Trophoblast cell (in vitro differentiated cells and primary cell): ENCODE results near the gene LRBA.

Experiments used
- DNase-seq, 2 donors: peaks; one replicate each; pipeline ENCODE4 v3.0.0-alpha.2; 2016
- H2AFZ ChIP-seq: 2 replicates; pipeline ENCODE4 v1.6.1; 2013; ENCODE audit warnings: low read length, moderate library complexity, mild to moderate bottlenecking; ENCODE audit not compliant: insufficient read depth, poor library complexity
- H2AK5ac ChIP-seq: 2 replicates; pipeline ENCODE4 v1.6.1; 2013; ENCODE audit warnings: mild to moderate bottlenecking, low read length
- H2BK120ac ChIP-seq: 2 replicates; pipeline ENCODE4 v1.6.1; 2013; ENCODE audit warnings: low read length, mild to moderate bottlenecking, moderate library complexity; ENCODE audit not compliant: insufficient read depth, poor library complexity
- H2BK12ac ChIP-seq: 2 replicates; pipeline ENCODE4 v1.6.1; 2013; ENCODE audit warnings: mild to moderate bottlenecking, low read length, moderate library complexity
- H2BK5ac ChIP-seq: 2 replicates; pipeline ENCODE4 v1.6.1; 2013; ENCODE audit warnings: low read length, low read depth, moderate library complexity, mild to moderate bottlenecking; ENCODE audit not compliant: poor library complexity
- H3K14ac ChIP-seq: 2 replicates; pipeline ENCODE4 v1.6.1; 2013; ENCODE audit warnings: mild to moderate bottlenecking, low read length
- H3K18ac ChIP-seq: 2 replicates; pipeline ENCODE4 v1.6.1; 2013; ENCODE audit warnings: mild to moderate bottlenecking, low read length
- H3K23ac ChIP-seq: 2 replicates; pipeline ENCODE4 v1.6.1; 2013; ENCODE audit warnings: low read length
- H3K27ac ChIP-seq: 2 replicates; pipeline ENCODE4 v1.5.1; 2013; ENCODE audit warnings: low read depth, mild to moderate bottlenecking, inconsistent platforms, low read length, moderate library complexity
- H3K27me3 ChIP-seq: 2 replicates; pipeline ENCODE4 v1.6.1; 2013; ENCODE audit warnings: inconsistent platforms, mild to moderate bottlenecking, low read length, moderate library complexity; ENCODE audit not compliant: insufficient read depth
- H3K36me3 ChIP-seq, 2 experiments: 1 replicate in 1 of 2; 2 replicates in 1 of 2; pipeline ENCODE4 v1.6.1; 2013; ENCODE audit warnings: low read length in 2 of 2, mild to moderate bottlenecking in 2 of 2, moderate library complexity in 1 of 2; ENCODE audit not compliant: insufficient read depth in 2 of 2, control insufficient read depth in 1 of 2
- H3K4ac ChIP-seq: 2 replicates; pipeline ENCODE4 v1.6.1; 2013; ENCODE audit warnings: low read depth, mild to moderate bottlenecking, low read length, moderate library complexity
- H3K4me1 ChIP-seq, 2 experiments: 1 replicate in 1 of 2; 2 replicates in 1 of 2; pipeline ENCODE4 v1.6.1; 2013; ENCODE audit warnings: low read length in 2 of 2, mild to moderate bottlenecking in 2 of 2, moderate library complexity in 1 of 2; ENCODE audit not compliant: insufficient read depth in 2 of 2, control insufficient read depth in 1 of 2
- H3K4me2 ChIP-seq: 2 replicates; pipeline ENCODE4 v1.6.1; 2013; ENCODE audit warnings: inconsistent platforms, mild to moderate bottlenecking, low read length, moderate library complexity
- H3K4me3 ChIP-seq: 2 replicates; pipeline ENCODE4 v1.5.1; 2013; ENCODE audit warnings: mild to moderate bottlenecking, low read depth, low read length, inconsistent platforms
- H3K79me1 ChIP-seq: one replicate; pipeline ENCODE4 v1.6.1; 2013; ENCODE audit warnings: low read length
- H3K79me2 ChIP-seq: 2 replicates; pipeline ENCODE4 v1.6.1; 2013; ENCODE audit warnings: low read length, mild to moderate bottlenecking; ENCODE audit not compliant: control insufficient read depth, insufficient read depth, poor library complexity
- H3K9ac ChIP-seq: 2 replicates; pipeline ENCODE4 v1.6.1; 2013; ENCODE audit warnings: mild to moderate bottlenecking, low read length
- H3K9me3 ChIP-seq: 2 replicates; pipeline ENCODE4 v1.6.1; 2013; ENCODE audit warnings: low read depth, mild to moderate bottlenecking, control low read depth, inconsistent platforms, low read length; ENCODE audit not compliant: insufficient read depth
- H4K12ac ChIP-seq: 2 replicates; pipeline ENCODE4 v1.6.1; 2013; ENCODE audit warnings: low read depth, mild to moderate bottlenecking, low read length, moderate library complexity
- H4K8ac ChIP-seq: 2 replicates; pipeline ENCODE4 v1.6.1; 2013; ENCODE audit warnings: low read depth, mild to moderate bottlenecking, low read length, moderate library complexity
- H4K91ac ChIP-seq: one replicate; pipeline ENCODE4 v1.6.1; 2013; ENCODE audit warnings: low read depth, mild to moderate bottlenecking, low read length, moderate library complexity
- WGBS: extraction: QIAGEN DNeasy Blood & Tissue Kit; methylation state at CpG from one replicate; pipeline ENCODE4 v1.1.7; 2013; ENCODE audit warnings: missing lambda C conversion rate; ENCODE audit not compliant: insufficient read length, insufficient coverage; ENCODE audit errors: extremely low coverage; 5-methylcytosine and 5-hydroxymethylcytosine counted together

LRBA gene

GRCh38 chr4:150234246-150234645 lies 780.8 kb downstream of the LRBA start:
- H3K4me1 ChIP-seq: no peaks in the 10 kb centered on the region
- H3K9ac ChIP-seq: no peak overlapping the region
- no peak overlapping the region for H2AFZ ChIP-seq
- no peaks in the 10 kb centered on the region for H3K79me1 ChIP-seq
- H4K91ac ChIP-seq: no peak overlapping the region
- no CpG with 5 or more reads among the region's 5 CpGs for WGBS
- no peak overlapping the region for H3K23ac ChIP-seq
- no peak overlapping the region for H3K4ac ChIP-seq
- no peak overlapping the region for H3K4me2 ChIP-seq
- H4K8ac ChIP-seq: no peak overlapping the region
- no peaks in the 10 kb centered on the region for H3K27me3 ChIP-seq
- H3K18ac ChIP-seq: no peak overlapping the region
- no peak overlapping the region for H4K12ac ChIP-seq
- H3K4me3 ChIP-seq: no peak overlapping the region
- no peaks in the 10 kb centered on the region for H3K9me3 ChIP-seq
- H3K36me3 ChIP-seq: no peaks in the 10 kb centered on the region
- H2AK5ac ChIP-seq: no peak overlapping the region
- H2BK12ac ChIP-seq: no peak overlapping the region
- no peak overlapping the region for H2BK5ac ChIP-seq
- H3K27ac ChIP-seq: no peak overlapping the region
- no peaks in the 10 kb centered on the region for H3K79me2 ChIP-seq
- H3K14ac ChIP-seq: no peak overlapping the region
- no peak overlapping the region for H2BK120ac ChIP-seq
- no peak for DNase-seq

- no peak overlapping the region for H4K91ac ChIP-seq
- no peak for DNase-seq
- H2BK5ac ChIP-seq: no peak overlapping the region
- no peak overlapping the region for H3K9ac ChIP-seq
- no peak overlapping the region for H4K12ac ChIP-seq
- no peaks in the 10 kb centered on the region for H3K36me3 ChIP-seq
- no peak overlapping the region for H3K4me3 ChIP-seq
- no peak overlapping the region for H4K8ac ChIP-seq
- H3K18ac ChIP-seq: no peak overlapping the region
- H3K27ac ChIP-seq: no peak overlapping the region
- H3K27me3 ChIP-seq: no peaks in the 10 kb centered on the region
- no peaks in the 10 kb centered on the region for H3K9me3 ChIP-seq
- H3K4ac ChIP-seq: no peak overlapping the region
- no peak overlapping the region for H2BK12ac ChIP-seq
- no peak overlapping the region for H3K23ac ChIP-seq
- H3K79me2 ChIP-seq: no peaks in the 10 kb centered on the region
- no peak overlapping the region for H2AK5ac ChIP-seq
- H2BK120ac ChIP-seq: no peak overlapping the region
- no peak overlapping the region for H3K4me2 ChIP-seq
- H2AFZ ChIP-seq: no peak overlapping the region
- no CpG with 5 or more reads among the region's 6 CpGs for WGBS
- H3K14ac ChIP-seq: no peak overlapping the region
- no peaks in the 10 kb centered on the region for H3K4me1 ChIP-seq
- no peaks in the 10 kb centered on the region for H3K79me1 ChIP-seq
Measured at GRCh38 chr4:150232029-150232428, 783.1 kb downstream of the LRBA start.

GRCh38 chr4:150231107-150231770 lies 783.8 kb downstream of the LRBA start:
- no peaks in the 10 kb centered on the region for H3K79me1 ChIP-seq
- no peak overlapping the region for H3K4me3 ChIP-seq
- no peak overlapping the region for H3K4ac ChIP-seq
- no peak overlapping the region for H4K91ac ChIP-seq
- H4K8ac ChIP-seq: no peak overlapping the region
- DNase-seq: no peak
- H3K27me3 ChIP-seq: no peaks in the 10 kb centered on the region
- no peaks in the 10 kb centered on the region for H3K79me2 ChIP-seq
- no peak overlapping the region for H3K4me2 ChIP-seq
- H3K9ac ChIP-seq: no peak overlapping the region
- H2AFZ ChIP-seq: no peak overlapping the region
- H3K18ac ChIP-seq: no peak overlapping the region
- H2BK120ac ChIP-seq: no peak overlapping the region
- no peaks in the 10 kb centered on the region for H3K9me3 ChIP-seq
- H2BK5ac ChIP-seq: no peak overlapping the region
- H4K12ac ChIP-seq: no peak overlapping the region
- H3K36me3 ChIP-seq: no peaks in the 10 kb centered on the region
- no CpG with 5 or more reads among the region's 4 CpGs for WGBS
- no peak overlapping the region for H2BK12ac ChIP-seq
- no peaks in the 10 kb centered on the region for H3K4me1 ChIP-seq
- H3K14ac ChIP-seq: no peak overlapping the region
- H3K23ac ChIP-seq: no peak overlapping the region
- no peak overlapping the region for H3K27ac ChIP-seq
- H2AK5ac ChIP-seq: no peak overlapping the region

- H3K9me3 ChIP-seq: no peaks in the 10 kb centered on the region
Measured at GRCh38 chr4:150230561-150230960, 784.5 kb downstream of the LRBA start.

More at GRCh38 chr4:150230561-150230960, 784.5 kb downstream of the LRBA start:
- no peak overlapping the region for H2BK120ac ChIP-seq
- no peaks in the 10 kb centered on the region for H3K36me3 ChIP-seq
- no peak overlapping the region for H3K4me2 ChIP-seq
- H2BK5ac ChIP-seq: no peak overlapping the region
- H3K4me3 ChIP-seq: no peak overlapping the region
- H4K8ac ChIP-seq: no peak overlapping the region
- no peak overlapping the region for H2BK12ac ChIP-seq
- H4K91ac ChIP-seq: no peak overlapping the region
- no CpG with 5 or more reads among the region's 2 CpGs for WGBS
- H3K79me2 ChIP-seq: no peaks in the 10 kb centered on the region
- H3K23ac ChIP-seq: no peak overlapping the region
- no peak for DNase-seq
- no peak overlapping the region for H3K9ac ChIP-seq
- no peak overlapping the region for H3K27ac ChIP-seq
- H3K79me1 ChIP-seq: no peaks in the 10 kb centered on the region
- no peak overlapping the region for H3K4ac ChIP-seq
- H3K27me3 ChIP-seq: no peaks in the 10 kb centered on the region
- H3K14ac ChIP-seq: no peak overlapping the region
- no peak overlapping the region for H2AK5ac ChIP-seq
- H3K18ac ChIP-seq: no peak overlapping the region
- no peaks in the 10 kb centered on the region for H3K4me1 ChIP-seq
- no peak overlapping the region for H2AFZ ChIP-seq
- H4K12ac ChIP-seq: no peak overlapping the region
